ENCODE results near the gene FOLR1.
"Not testable (repeated sequence)": the region's sequence is repeated elsewhere in the genome, so short reads cannot be mapped to it uniquely, and the experiment has no call there.

The FOLR1 gene

DNA sequence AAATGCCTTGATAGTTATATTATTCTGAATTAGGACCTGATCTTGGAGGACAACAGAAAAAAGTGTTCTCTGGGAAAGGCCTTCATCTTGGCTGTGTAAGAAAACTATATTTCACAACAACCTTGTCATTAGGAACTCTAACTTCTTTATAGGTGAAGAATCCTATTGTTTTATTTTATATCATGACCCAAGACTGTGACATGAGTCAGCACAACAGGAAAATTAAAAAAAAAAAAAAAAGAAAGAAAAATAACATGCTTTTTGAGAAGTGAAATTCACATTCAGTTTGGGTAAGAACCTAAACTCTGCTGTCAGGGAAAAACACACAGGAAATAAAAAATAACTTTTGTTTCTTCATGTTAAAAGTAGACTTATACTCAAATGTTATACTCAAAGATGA lies 12.9 kb downstream of the FOLR1 start:
- Histone ChIP-seq H3K79me2 (ENCODE audit: control insufficient read depth, low read length) (no peaks in the 10 kb centered on the region), H3F3A (ENCODE audit: control insufficient read depth, insufficient read depth) (peaks cover 3% of the 10 kb centered on the region; the same call in 1 of the 2 replicates), H3K9me2 (replicated peaks; ENCODE audit: control insufficient read depth, low read length) (no peaks in the 10 kb centered on the region), H3K27me3 (ENCODE audit: control insufficient read depth, low read length) (no peaks in the 10 kb centered on the region), H3K27ac (ENCODE audit: low read depth, low read length) (no peak overlapping the region), H3K36me3 (ENCODE audit: control insufficient read depth, low read length) (no peaks in the 10 kb centered on the region), H3K4me3 (ENCODE audit: low read length) (no peak overlapping the region), H3K9me3 (ENCODE audit: control insufficient read depth, insufficient read depth, low read length) (0 out of 2 replicates have a peak, but pooled peaks cover 3% of the 10 kb centered on the region), H4K20me1 (ENCODE audit: control insufficient read depth, insufficient read depth, low read depth, low read length) (no peaks in the 10 kb centered on the region), H3K4me1 (ENCODE audit: control insufficient read depth, low read length) (peaks cover 4% of the 10 kb centered on the region), H3K4me2 (ENCODE audit: low read length) (no peak overlapping the region)
- no peak for TF ChIP-seq EZH2phosphoT487 (IDR thresholded peaks at IDR 0.05; ENCODE audit: borderline replicate concordance, low read length)
- TF ChIP-seq, protein P1, sequence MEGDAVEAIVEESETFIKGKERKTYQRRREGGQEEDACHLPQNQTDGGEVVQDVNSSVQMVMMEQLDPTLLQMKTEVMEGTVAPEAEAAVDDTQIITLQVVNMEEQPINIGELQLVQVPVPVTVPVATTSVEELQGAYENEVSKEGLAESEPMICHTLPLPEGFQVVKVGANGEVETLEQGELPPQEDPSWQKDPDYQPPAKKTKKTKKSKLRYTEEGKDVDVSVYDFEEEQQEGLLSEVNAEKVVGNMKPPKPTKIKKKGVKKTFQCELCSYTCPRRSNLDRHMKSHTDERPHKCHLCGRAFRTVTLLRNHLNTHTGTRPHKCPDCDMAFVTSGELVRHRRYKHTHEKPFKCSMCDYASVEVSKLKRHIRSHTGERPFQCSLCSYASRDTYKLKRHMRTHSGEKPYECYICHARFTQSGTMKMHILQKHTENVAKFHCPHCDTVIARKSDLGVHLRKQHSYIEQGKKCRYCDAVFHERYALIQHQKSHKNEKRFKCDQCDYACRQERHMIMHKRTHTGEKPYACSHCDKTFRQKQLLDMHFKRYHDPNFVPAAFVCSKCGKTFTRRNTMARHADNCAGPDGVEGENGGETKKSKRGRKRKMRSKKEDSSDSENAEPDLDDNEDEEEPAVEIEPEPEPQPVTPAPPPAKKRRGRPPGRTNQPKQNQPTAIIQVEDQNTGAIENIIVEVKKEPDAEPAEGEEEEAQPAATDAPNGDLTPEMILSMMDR (IDR thresholded peaks at IDR 0.05; ENCODE audit: low read depth, low read length, poor library complexity, severe bottlenecking) = no peak

DNA sequence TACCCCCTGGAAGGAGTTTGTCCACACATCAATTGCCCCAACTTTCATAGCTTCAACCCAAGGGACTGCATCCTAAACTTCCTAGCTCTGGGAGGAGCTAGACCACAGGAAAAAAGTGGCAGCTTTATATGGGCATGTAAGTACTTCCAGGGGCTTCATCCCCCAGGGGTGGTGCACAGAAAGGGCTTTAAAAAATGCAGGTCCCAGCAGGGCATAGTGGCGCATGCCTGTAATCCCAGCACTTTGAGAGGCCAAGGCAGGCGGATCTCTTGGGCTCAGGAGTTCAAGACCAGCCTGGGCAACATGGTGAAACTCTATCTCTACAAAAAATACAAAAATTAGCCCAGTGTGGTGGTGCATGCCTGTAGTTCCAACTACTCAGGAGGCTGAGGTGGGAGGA lies 14.9 kb downstream of the FOLR1 start:
- not testable (repeated sequence) for H3K4me1 ChIP-seq (ENCODE audit: control insufficient read depth, low read length); H3F3A ChIP-seq (ENCODE audit: control insufficient read depth, insufficient read depth); H3K27me3 ChIP-seq (ENCODE audit: control insufficient read depth, low read length); H3K36me3 ChIP-seq (ENCODE audit: control insufficient read depth, low read length); H3K79me2 ChIP-seq (ENCODE audit: control insufficient read depth, low read length); H3K4me2 ChIP-seq (ENCODE audit: low read length); H4K20me1 ChIP-seq (ENCODE audit: control insufficient read depth, insufficient read depth, low read depth, low read length); H3K9me2 ChIP-seq (replicated peaks; ENCODE audit: control insufficient read depth, low read length); H3K4me3 ChIP-seq (ENCODE audit: low read length); H3K27ac ChIP-seq (ENCODE audit: low read depth, low read length); H3K9me3 ChIP-seq (ENCODE audit: control insufficient read depth, insufficient read depth, low read length)

DNA sequence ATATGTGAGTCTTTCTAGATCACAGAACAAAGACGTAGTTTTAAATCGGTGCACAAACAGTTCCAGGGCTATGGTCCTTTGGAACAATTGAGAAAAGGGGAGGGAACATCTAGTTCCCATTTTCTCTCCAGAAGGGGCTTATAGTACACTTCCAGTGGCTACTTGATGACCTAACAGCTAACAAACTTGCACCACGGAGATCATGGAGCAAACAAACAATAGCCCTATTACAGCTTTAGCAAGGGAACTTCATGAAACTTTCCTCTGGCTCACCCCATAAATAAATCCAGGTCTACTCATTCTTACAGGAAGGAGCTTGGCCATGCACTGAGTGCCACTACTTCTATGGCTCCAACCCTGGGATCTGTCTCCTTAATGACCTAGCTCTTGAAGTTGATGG lies 16.3 kb downstream of the FOLR1 start:
- peaks cover 4% of the 10 kb centered on the region for H3K4me1 ChIP-seq (ENCODE audit: control insufficient read depth, low read length)
- TF ChIP-seq, protein P1 (IDR thresholded peaks at IDR 0.05; ENCODE audit: low read depth, low read length, poor library complexity, severe bottlenecking) = no peak
- no peak for TF ChIP-seq EZH2phosphoT487 (IDR thresholded peaks at IDR 0.05; ENCODE audit: borderline replicate concordance, low read length)
- no peak overlapping the region for H3K27ac ChIP-seq (ENCODE audit: low read depth, low read length)
- H3F3A ChIP-seq (ENCODE audit: control insufficient read depth, insufficient read depth) = no peaks in the 10 kb centered on the region
- no peaks in the 10 kb centered on the region for H3K9me2 ChIP-seq (replicated peaks; ENCODE audit: control insufficient read depth, low read length)
- H3K27me3 ChIP-seq (ENCODE audit: control insufficient read depth, low read length) = peaks cover 2% of the 10 kb centered on the region
- no peaks in the 10 kb centered on the region for H4K20me1 ChIP-seq (ENCODE audit: control insufficient read depth, insufficient read depth, low read depth, low read length)
- no peaks in the 10 kb centered on the region for H3K79me2 ChIP-seq (ENCODE audit: control insufficient read depth, low read length)
- H3K4me2 ChIP-seq (ENCODE audit: low read length) = no peak overlapping the region
- H3K9me3 ChIP-seq (ENCODE audit: control insufficient read depth, insufficient read depth, low read length) = 0 out of 2 replicates have a peak, but pooled peaks cover 5% of the 10 kb centered on the region
- no peak overlapping the region for H3K4me3 ChIP-seq (ENCODE audit: low read length)
- H3K36me3 ChIP-seq (ENCODE audit: control insufficient read depth, low read length) = no peaks in the 10 kb centered on the region

DNA sequence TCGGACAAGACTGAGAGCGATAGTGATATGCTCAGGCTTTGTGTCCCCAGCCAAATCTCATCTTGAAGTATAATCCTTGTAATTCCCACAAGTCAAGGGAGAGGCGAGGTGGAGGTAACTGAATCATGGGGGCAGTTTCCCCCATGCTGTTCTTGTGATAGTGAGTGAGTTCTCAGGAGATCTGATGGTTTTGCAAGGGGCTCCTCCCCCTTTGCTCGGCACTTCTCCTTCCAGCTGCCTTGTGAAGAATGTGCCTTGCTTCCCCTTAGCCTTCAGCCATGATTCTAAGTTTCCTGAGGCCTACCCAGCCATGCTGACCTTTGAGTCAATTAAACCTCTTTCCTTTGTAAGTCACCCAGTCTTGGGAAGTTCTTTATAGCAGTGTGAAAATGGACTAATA lies 17.2 kb downstream of the FOLR1 start:
- Histone ChIP-seq H3K4me2 (ENCODE audit: low read length) (no peak overlapping the region), H4K20me1 (ENCODE audit: control insufficient read depth, insufficient read depth, low read depth, low read length) (no peaks in the 10 kb centered on the region), H3K36me3 (ENCODE audit: control insufficient read depth, low read length) (no peaks in the 10 kb centered on the region), H3K4me1 (ENCODE audit: control insufficient read depth, low read length) (peaks cover 4% of the 10 kb centered on the region), H3F3A (ENCODE audit: control insufficient read depth, insufficient read depth) (no peaks in the 10 kb centered on the region), H3K27me3 (ENCODE audit: control insufficient read depth, low read length) (peaks cover 4% of the 10 kb centered on the region), H3K4me3 (ENCODE audit: low read length) (no peak overlapping the region), H3K27ac (ENCODE audit: low read depth, low read length) (no peak overlapping the region), H3K9me2 (replicated peaks; ENCODE audit: control insufficient read depth, low read length) (no peaks in the 10 kb centered on the region), H3K9me3 (ENCODE audit: control insufficient read depth, insufficient read depth, low read length) (0 out of 2 replicates have a peak, but pooled peaks cover 5% of the 10 kb centered on the region), H3K79me2 (ENCODE audit: control insufficient read depth, low read length) (no peaks in the 10 kb centered on the region)
- no peak for TF ChIP-seq EZH2phosphoT487 (IDR thresholded peaks at IDR 0.05; ENCODE audit: borderline replicate concordance, low read length)
- TF ChIP-seq, protein P1 (IDR thresholded peaks at IDR 0.05; ENCODE audit: low read depth, low read length, poor library complexity, severe bottlenecking) = no peak

Measured in DOHH2 (cell line).